ENCODE measurements around the gene OIP5.
"Not testable (repeated sequence)": the region's sequence is repeated elsewhere in the genome, so short reads cannot be mapped to it uniquely, and the experiment has no call there.

Gene OIP5

DNA sequence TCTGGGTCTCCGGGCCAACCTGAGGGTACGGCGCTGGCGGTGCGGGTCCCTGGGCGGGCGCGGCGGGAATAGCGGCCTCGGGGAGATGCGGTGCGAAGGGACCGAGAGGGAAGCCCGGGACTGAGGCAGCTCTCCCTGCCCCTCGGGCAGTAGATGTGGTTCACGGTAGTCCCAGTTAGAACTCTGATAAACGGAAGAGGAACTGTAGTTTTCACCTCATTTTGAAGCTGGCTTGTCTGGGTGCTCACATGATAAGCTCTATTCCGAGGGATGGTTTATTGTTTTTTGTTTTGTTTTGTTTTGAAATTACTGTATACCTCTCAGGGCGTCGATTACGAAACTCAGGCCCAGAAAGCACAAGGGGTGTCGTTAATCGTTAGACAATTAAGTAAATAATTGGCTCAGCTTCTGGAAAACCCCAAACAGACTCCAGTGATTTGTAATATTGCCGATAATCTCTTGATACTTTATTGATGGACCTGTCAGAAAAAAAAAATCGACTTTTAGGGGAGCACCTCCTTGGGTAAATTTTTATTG, 703 bp upstream of the OIP5 start:
- DNase-seq (ENCODE audit: low read depth): peak; percentile 7
- peak overlapping the region; percentile 86 for H3K4me3 ChIP-seq (ENCODE audit: low read length)
- TF ChIP-seq, protein P1, sequence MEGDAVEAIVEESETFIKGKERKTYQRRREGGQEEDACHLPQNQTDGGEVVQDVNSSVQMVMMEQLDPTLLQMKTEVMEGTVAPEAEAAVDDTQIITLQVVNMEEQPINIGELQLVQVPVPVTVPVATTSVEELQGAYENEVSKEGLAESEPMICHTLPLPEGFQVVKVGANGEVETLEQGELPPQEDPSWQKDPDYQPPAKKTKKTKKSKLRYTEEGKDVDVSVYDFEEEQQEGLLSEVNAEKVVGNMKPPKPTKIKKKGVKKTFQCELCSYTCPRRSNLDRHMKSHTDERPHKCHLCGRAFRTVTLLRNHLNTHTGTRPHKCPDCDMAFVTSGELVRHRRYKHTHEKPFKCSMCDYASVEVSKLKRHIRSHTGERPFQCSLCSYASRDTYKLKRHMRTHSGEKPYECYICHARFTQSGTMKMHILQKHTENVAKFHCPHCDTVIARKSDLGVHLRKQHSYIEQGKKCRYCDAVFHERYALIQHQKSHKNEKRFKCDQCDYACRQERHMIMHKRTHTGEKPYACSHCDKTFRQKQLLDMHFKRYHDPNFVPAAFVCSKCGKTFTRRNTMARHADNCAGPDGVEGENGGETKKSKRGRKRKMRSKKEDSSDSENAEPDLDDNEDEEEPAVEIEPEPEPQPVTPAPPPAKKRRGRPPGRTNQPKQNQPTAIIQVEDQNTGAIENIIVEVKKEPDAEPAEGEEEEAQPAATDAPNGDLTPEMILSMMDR (conservative IDR thresholded peaks at IDR 0.05; ENCODE audit: low read depth, low read length): no peak

DNA sequence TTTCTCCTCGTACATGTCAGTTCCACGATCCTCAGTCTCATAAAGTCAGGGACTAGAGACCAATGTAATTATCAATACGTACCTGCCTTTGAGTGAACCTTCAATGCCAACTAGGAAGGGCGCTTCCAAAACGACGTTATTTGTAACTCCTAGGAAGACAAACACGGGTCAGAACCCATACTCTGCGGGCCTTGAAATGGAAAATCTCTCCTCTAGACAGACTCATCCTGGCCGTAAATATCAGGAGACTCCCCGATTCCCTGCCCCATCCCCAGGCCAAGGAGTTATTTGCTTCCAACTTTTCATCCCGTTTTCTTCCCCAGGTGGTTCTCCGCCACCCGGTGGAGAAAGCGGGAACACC, 578 bp downstream of the OIP5 start:
- peak overlapping the region; percentile 86 for H3K4me3 ChIP-seq (ENCODE audit: low read length)
- TF ChIP-seq, protein P1 (conservative IDR thresholded peaks at IDR 0.05; ENCODE audit: low read depth, low read length): peak; percentile 79
- no peak for DNase-seq (ENCODE audit: low read depth)

DNA sequence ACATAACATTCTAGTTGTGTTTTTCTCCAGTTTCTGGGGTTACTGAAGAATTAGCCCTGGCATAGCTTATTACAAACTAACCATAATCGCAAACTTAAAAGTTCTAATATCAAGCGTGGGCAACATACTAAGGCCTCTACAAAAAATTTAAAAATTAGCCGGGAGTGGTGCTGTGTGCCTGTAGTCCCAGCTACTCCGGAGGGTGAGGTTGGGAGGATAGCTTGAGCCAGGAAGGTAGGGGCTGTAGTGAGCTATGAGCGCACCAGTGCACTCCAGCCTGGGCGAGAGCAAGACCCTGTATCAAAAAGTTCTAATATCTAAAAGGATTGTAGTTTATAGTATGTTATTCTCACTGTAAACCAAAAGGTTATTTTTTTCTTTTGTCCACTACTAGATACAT, 1.1 kb downstream of the OIP5 start:
- DNase-seq (ENCODE audit: low read depth): no peak
- peak overlapping the region; percentile 86 for H3K4me3 ChIP-seq (ENCODE audit: low read length)
- TF ChIP-seq, protein P1 (conservative IDR thresholded peaks at IDR 0.05; ENCODE audit: low read depth, low read length): no peak

DNA sequence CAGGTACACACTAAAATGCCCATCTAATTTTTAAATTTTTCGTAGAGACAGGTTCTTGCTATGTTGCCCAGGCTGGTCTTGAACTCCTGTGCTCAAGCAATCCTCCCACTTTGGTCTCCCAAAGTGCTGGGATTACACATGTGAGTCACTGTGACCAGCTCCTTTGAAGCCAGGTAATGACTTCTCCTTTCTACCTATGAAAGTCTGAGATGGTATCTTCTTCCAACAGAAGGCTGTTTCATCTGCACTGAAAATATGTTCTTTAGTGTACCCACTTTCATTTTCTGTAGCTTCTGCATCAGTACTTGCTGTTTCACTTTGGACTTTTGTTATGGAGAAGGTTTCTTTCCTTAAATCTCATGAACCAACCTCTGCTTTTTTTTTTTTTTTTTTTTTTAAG, 8.8 kb downstream of the OIP5 start:
- DNase-seq (ENCODE audit: low read depth): no peak
- H3K4me3 ChIP-seq (ENCODE audit: low read length): no peak overlapping the region
- TF ChIP-seq, protein P1 (conservative IDR thresholded peaks at IDR 0.05; ENCODE audit: low read depth, low read length): no peak

DNA sequence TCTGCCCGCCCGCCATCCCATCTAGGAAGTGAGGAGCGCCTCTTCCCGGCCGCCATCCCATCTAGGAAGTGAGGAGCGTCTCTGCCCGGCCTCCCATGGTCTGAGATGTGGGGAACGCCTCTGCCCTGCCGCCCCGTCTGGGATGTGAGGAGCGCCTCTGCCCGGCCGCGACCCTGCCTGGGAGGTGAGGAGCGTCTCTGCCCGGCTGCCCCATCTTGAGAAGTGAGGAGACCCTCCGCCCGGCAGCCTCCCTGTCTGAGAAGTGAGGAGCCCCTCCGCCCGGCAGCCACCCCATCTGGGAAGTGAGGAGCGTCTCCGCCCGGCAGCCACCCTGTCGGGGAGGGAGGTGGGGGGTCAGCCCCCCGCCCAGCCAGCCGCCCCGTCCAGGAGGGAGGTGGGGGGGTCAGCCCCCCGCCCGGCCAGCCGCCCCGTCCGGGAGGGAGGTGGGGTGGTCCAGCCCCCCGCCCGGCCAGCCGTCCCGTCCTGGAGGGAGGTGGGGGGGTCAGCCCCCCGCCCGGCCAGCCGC, 11.5 kb downstream of the OIP5 start:
- not testable (repeated sequence) for H3K4me3 ChIP-seq (ENCODE audit: low read length); DNase-seq (ENCODE audit: low read depth)

DNA sequence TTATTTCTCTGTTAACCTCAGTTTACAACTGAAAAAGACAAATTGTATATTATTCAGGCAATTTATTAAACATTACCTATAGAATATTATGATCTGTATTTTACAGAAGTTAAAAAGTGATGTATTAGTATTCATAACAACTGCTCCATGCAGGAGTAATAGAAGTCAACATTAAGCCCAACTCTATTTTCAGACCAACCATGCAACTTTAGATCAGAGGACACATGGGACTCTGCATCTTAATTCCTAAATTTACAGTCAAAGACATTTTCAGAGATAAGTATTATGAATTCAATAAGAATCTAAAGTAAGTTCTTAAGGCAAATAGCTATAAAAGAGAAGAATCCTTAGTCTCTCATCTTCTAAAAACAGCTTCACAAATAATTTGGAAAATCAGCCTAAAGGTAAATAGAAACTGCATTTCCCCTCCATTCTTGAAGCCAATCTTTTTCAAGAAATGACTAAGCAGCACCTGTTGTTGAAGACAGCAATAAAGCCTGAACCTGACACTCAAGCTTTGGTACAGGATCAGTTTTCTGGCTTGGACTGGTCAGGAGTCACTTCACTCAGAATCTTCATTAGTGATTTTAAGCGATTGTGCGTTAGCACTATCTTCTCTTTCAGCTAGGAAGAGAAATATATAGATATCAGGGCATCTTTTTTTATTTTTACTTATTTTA, 23.0 kb downstream of the OIP5 start:
- H3K4me3 ChIP-seq (ENCODE audit: low read length): no peak overlapping the region
- DNase-seq (ENCODE audit: low read depth): no peak
- TF ChIP-seq, protein P1 (conservative IDR thresholded peaks at IDR 0.05; ENCODE audit: low read depth, low read length): no peak

DNA sequence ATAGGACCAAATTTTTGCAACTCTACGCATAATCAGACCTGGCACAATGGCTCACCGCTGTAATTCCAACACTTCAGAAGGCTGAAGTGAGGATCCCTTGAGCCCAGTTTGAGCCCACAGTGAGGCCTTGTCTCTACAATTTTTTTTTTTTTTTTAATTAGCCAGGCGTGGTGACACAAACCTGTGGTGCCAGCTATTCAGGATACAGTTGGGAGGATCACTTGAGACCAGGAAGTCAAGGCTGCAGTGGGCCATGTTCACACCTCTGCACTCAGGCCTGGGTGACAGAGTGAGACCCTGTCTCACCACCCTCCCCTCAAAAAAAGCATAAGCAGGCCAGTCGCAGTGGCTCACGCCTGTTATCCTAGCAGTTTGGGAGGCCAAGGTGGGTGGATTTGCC, 24.7 kb downstream of the OIP5 start:
- DNase-seq (ENCODE audit: low read depth): no peak
- TF ChIP-seq, protein P1 (conservative IDR thresholded peaks at IDR 0.05; ENCODE audit: low read depth, low read length): no peak
- H3K4me3 ChIP-seq (ENCODE audit: low read length): no peak overlapping the region
